Stomach (tissue), 4 donors: ENCODE data around the gene SCAI.

Experiments
- CTCF ChIP-seq, 7 experiments: fragments of 450-650 bp in 4 of 7; fragments of 200-600 bp in 3 of 7; sonication (generic) in 3 of 7; IDR thresholded peaks; one replicate each; pipeline ENCODE4 v1.5.1; 2016 to 2019; ENCODE audit warnings: antibody characterized with exemption in 7 of 7, control low read depth in 2 of 7, mild to moderate bottlenecking in 1 of 7
- EP300 ChIP-seq: sonication (generic); formaldehyde crosslinking; IDR thresholded peaks from one replicate; pipeline ENCODE4 v1.6.1; 2017; ENCODE audit warnings: antibody characterized with exemption
- POLR2A ChIP-seq, 4 donors: fragments of 450-650 bp; IDR thresholded peaks; one replicate each; pipeline ENCODE4 v1.6.1; 2016; ENCODE audit warnings: antibody characterized with exemption in 4 of 4, control low read depth in 2 of 4, mild to moderate bottlenecking in 1 of 4, moderate library complexity in 1 of 4
- POLR2AphosphoS5 ChIP-seq, 3 donors: sonication (generic); formaldehyde crosslinking; IDR thresholded peaks; one replicate each; pipeline ENCODE4 v1.6.1; 2016; ENCODE audit warnings: antibody characterized with exemption in 3 of 3

- TF ChIP-seq CTCF (IDR thresholded peaks at IDR 0.05), result no peak
- TF ChIP-seq POLR2A (IDR thresholded peaks at IDR 0.05), result no peak
- TF ChIP-seq POLR2AphosphoS5 (IDR thresholded peaks at IDR 0.05), result no peak
- TF ChIP-seq EP300, result no peak
Observed at GRCh38 chr9:124894035-124894740, 249.1 kb downstream of the SCAI start.
